AG04450 (cell line): ENCODE data around the gene MBOAT1. TPM values are rescaled to one million over a fixed set of nuclear protein-coding genes. Genes with fewer than 3 reads are reported as not detected.
"Not testable (repeated sequence)": the region's sequence is repeated elsewhere in the genome, so short reads cannot be mapped to it uniquely, and the experiment has no call there.

Source experiments
- CTCF ChIA-PET: fragments of 300-600, 350-600 bp; formaldehyde crosslinking; extraction: SDS; loops from one replicate; lab custom pipeline; 2022; ENCODE audit warnings: antibody characterized with exemption, inconsistent platforms; lab: Charles Lee
- POLR2A ChIA-PET: fragments of 350-600 bp; formaldehyde crosslinking; extraction: SDS; loops from one replicate; lab custom pipeline; 2021; ENCODE audit warnings: antibody characterized with exemption, inconsistent platforms; lab: Yijun Ruan, JAX
- DNase-seq: peaks from one replicate; pipeline ENCODE4 v3.0.0-alpha.2; 2011; ENCODE audit warnings: low read depth, low spot score
- H3K27ac ChIP-seq: one replicate; pipeline ENCODE4 v1.5.1; 2012; ENCODE audit warnings: low read depth, low read length, control low read depth
- H3K27me3 ChIP-seq: one replicate; pipeline ENCODE4 v1.6.0; 2012; ENCODE audit warnings: low read length; ENCODE audit not compliant: control insufficient read depth, insufficient read depth
- H3K4me3 ChIP-seq: 2 replicates; pipeline ENCODE4 v1.5.1; 2011; ENCODE audit warnings: mild to moderate bottlenecking, low read depth, low read length, control low read depth
- H3K9me3 ChIP-seq: 2 replicates; pipeline ENCODE4 v1.5.1; 2012; ENCODE audit warnings: low read length; ENCODE audit not compliant: control insufficient read depth, insufficient read depth
- polyA plus RNA-seq: library from polyadenylated mRNA; depleted of rRNA; stranded (reverse); fragments of >200 nt; gene quantifications from 2 replicates; pipeline ENCODE4 v1.2.3, GENCODE V29; 2011
- TF ChIP-seq, protein P1 (sequence below): IDR thresholded peaks from 2 replicates; pipeline ENCODE4 v1.5.1; 2011; ENCODE audit warnings: low read depth, low read length, control low read depth, inconsistent platforms

MBOAT1 gene
- polyA plus RNA-seq, 1 experiment, result 2.1 TPM

- TF ChIP-seq, protein P1, sequence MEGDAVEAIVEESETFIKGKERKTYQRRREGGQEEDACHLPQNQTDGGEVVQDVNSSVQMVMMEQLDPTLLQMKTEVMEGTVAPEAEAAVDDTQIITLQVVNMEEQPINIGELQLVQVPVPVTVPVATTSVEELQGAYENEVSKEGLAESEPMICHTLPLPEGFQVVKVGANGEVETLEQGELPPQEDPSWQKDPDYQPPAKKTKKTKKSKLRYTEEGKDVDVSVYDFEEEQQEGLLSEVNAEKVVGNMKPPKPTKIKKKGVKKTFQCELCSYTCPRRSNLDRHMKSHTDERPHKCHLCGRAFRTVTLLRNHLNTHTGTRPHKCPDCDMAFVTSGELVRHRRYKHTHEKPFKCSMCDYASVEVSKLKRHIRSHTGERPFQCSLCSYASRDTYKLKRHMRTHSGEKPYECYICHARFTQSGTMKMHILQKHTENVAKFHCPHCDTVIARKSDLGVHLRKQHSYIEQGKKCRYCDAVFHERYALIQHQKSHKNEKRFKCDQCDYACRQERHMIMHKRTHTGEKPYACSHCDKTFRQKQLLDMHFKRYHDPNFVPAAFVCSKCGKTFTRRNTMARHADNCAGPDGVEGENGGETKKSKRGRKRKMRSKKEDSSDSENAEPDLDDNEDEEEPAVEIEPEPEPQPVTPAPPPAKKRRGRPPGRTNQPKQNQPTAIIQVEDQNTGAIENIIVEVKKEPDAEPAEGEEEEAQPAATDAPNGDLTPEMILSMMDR, result no peak
- no peak for DNase-seq
- Histone ChIP-seq H3K27ac (no peak overlapping the region), H3K4me3 (no peak overlapping the region), H3K9me3 (no peaks in the 10 kb centered on the region; the same call in 1 of the 2 replicates), H3K27me3 (no peaks in the 10 kb centered on the region)
- ChIA-PET POLR2A (no interaction called here), CTCF (no interaction called here)
Measured at GRCh38 chr6:20246125-20246524, 33.9 kb upstream of the MBOAT1 start.

- POLR2A ChIA-PET, H3K27ac ChIP-seq, CTCF ChIA-PET, H3K4me3 ChIP-seq, H3K27me3 ChIP-seq, H3K9me3 ChIP-seq, DNase-seq: not testable (repeated sequence)
Measured at GRCh38 chr6:20244807-20245681, 32.8 kb upstream of the MBOAT1 start.

- Histone ChIP-seq H3K27ac (no peak overlapping the region), H3K4me3 (no peak overlapping the region), H3K27me3 (no peaks in the 10 kb centered on the region), H3K9me3 (no peaks in the 10 kb centered on the region; the same call in 1 of the 2 replicates)
- TF ChIP-seq, protein P1, result no peak
- DNase-seq, result no peak
- CTCF ChIA-PET, result no interaction called here
- POLR2A ChIA-PET, result no interaction called here
Measured at GRCh38 chr6:20243288-20243687, 31.0 kb upstream of the MBOAT1 start.

GRCh38 chr6:20242397-20242796, 30.1 kb upstream of the MBOAT1 start:
- DNase-seq, result no peak
- no peak overlapping the region for H3K4me3 ChIP-seq
- no peaks in the 10 kb centered on the region; the same call in 1 of the 2 replicates for H3K9me3 ChIP-seq
- no peaks in the 10 kb centered on the region for H3K27me3 ChIP-seq
- H3K27ac ChIP-seq, result no peak overlapping the region
- TF ChIP-seq, protein P1, result no peak
- ChIA-PET CTCF (no interaction called here), POLR2A (no interaction called here)

DNA sequence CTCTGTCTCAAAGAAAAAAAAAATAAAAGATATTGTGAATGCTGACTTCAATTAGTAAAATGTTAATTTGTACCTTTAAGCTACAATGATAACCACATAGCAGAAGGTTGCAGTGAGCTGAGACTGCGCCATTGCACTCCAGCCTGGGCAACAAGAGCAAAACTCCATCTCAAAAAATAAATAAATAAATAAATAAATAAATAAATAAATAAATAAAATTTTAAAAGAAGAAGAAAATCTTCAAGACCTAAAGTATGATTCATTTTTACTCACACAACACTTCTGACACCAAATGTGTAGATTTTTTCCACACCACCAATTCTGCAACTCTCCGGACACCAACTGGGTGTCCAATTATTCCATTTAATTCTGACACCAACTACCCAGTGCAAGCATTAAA, 28.8 kb upstream of the MBOAT1 start:
- H3K9me3 ChIP-seq, result no peaks in the 10 kb centered on the region; the same call in 1 of the 2 replicates
- H3K27me3 ChIP-seq, result no peaks in the 10 kb centered on the region
- TF ChIP-seq, protein P1, result no peak
- no peak overlapping the region for H3K27ac ChIP-seq
- CTCF ChIA-PET, result no interaction called here
- DNase-seq, result no peak
- no peak overlapping the region for H3K4me3 ChIP-seq
- POLR2A ChIA-PET, result no interaction called here
